Measurements from ENCODE around the gene JAM3. TPM values are rescaled to one million over a fixed set of nuclear protein-coding genes. Genes with fewer than 3 reads are reported as not detected.

Gene JAM3
- total RNA-seq, 2 donors from 2014 or later: 9.6 to 13.2 TPM

GRCh38 chr11:134146598-134146997, 77.7 kb downstream of the JAM3 start:
- no peak for ATAC-seq
- Histone ChIP-seq H3K27me3 (no peaks in the 10 kb centered on the region), H3K36me3 (replicated peaks in 1 of 2; ENCODE audit: insufficient read depth in 1 of 2, low read depth in 2 of 2) (no peaks in the 10 kb centered on the region), H3K4me1 (peaks cover 9% of the 10 kb centered on the region), H3K27ac (no peak overlapping the region), H3K9me3 (no peaks in the 10 kb centered on the region), H3K4me3 (no peak overlapping the region)
- TF ChIP-seq POLR2A (IDR thresholded peaks at IDR 0.05) (no peak), CTCF (IDR thresholded peaks at IDR 0.05) (no peak)
- no peak for DNase-seq
- intact Hi-C loops (cut with DNase I): no loop called here
- WGBS, 2 donors: 89 to 95% methylated on average over 3 of the region's 3 CpGs

GRCh38 chr11:134149371-134149770, 80.5 kb downstream of the JAM3 start:
- H3K4me1 ChIP-seq: peaks cover 9% of the 10 kb centered on the region
- H3K27me3 ChIP-seq: no peaks in the 10 kb centered on the region
- H3K36me3 ChIP-seq (replicated peaks in 1 of 2; ENCODE audit: insufficient read depth in 1 of 2, low read depth in 2 of 2): peaks cover 0 to 2% of the 10 kb centered on the region in 2 donors
- no peaks in the 10 kb centered on the region for H3K9me3 ChIP-seq
- no peak overlapping the region for H3K27ac ChIP-seq
- ATAC-seq: no peak
- H3K4me3 ChIP-seq: no peak overlapping the region
- intact Hi-C loops (cut with DNase I): no loop called here
- no peak for DNase-seq
- TF ChIP-seq POLR2A (IDR thresholded peaks at IDR 0.05) (no peak), CTCF (IDR thresholded peaks at IDR 0.05) (no peak)
- WGBS, 2 donors: 91 to 94% methylated on average over 16 of the region's 16 CpGs

- H3K36me3 ChIP-seq (replicated peaks in 1 of 2; ENCODE audit: insufficient read depth in 1 of 2, low read depth in 2 of 2): peaks cover 0 to 2% of the 10 kb centered on the region in 2 donors
- TF ChIP-seq POLR2A (IDR thresholded peaks at IDR 0.05): no peak
- TF ChIP-seq CTCF (IDR thresholded peaks at IDR 0.05): no peak
- H3K4me3 ChIP-seq: no peak overlapping the region
- DNase-seq (no peak), ATAC-seq (no peak)
- H3K27me3 ChIP-seq: no peaks in the 10 kb centered on the region
- intact Hi-C loops (cut with DNase I): no loop called here
- peaks cover 9% of the 10 kb centered on the region for H3K4me1 ChIP-seq
- 87 to 93% methylated on average over 12 of the region's 12 CpGs for WGBS, 2 donors
- H3K9me3 ChIP-seq: no peaks in the 10 kb centered on the region
- H3K27ac ChIP-seq: no peak overlapping the region
Measured at GRCh38 chr11:134150195-134150903, 81.5 kb downstream of the JAM3 start.

- no peak for ATAC-seq
- TF ChIP-seq POLR2A (IDR thresholded peaks at IDR 0.05) (no peak), CTCF (IDR thresholded peaks at IDR 0.05) (no peak)
- Histone ChIP-seq H3K9me3 (no peaks in the 10 kb centered on the region), H3K4me3 (no peak overlapping the region), H3K27me3 (no peaks in the 10 kb centered on the region), H3K4me1 (peaks cover 1% of the 10 kb centered on the region), H3K27ac (no peak overlapping the region), H3K36me3 (replicated peaks in 1 of 2; ENCODE audit: insufficient read depth in 1 of 2, low read depth in 2 of 2) (peaks cover 0 to 3% of the 10 kb centered on the region in 2 donors)
- WGBS, 2 donors: 88 to 93% methylated on average over 10 of the region's 10 CpGs
- no peak for DNase-seq
- intact Hi-C loops (cut with DNase I): no loop called here
Measured at GRCh38 chr11:134151083-134151747, 82.3 kb downstream of the JAM3 start.
